ENCODE measurements around the gene RNPEP. TPM values are rescaled to one million over a fixed set of nuclear protein-coding genes. Genes with fewer than 3 reads are reported as not detected.
"Not testable (repeated sequence)": the region's sequence is repeated elsewhere in the genome, so short reads cannot be mapped to it uniquely, and the experiment has no call there.

RNPEP gene
- total RNA-seq, 1 donor from 2014 or later, result 42.8 TPM

DNA sequence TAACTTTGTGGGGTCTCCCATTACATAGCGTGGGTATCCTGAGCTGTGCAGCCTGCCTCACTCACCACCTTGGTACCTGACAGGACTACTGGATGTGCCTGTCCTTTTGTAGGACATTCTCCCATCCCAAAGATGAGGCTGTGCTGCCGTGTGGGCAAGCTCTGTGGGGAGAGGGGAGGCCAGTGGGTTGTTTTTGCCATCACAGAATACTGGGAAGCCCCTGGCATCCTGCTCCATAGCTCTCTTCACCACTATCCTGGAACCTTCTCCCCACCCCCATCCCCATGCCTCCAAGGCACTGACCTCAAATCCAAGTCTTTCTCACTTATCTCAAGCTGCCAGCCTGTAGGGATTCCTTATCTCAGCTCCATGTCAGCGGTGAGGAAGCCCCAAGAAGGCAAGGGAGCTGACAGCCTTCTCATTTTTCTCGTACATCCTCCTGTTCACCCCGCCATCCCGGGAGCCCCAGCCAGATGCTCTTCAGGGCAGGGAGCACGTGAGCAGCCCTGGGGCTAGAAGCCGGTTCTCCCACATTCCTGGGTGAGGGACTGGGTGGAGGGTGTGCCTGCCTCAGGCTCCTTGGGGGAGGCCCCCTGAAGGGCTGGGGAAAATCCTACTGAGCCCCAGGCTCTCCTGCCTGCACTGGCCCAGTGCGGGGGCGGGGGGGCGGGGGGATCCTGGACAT is 25.5 kb downstream of the RNPEP start:
- no peak for DNase-seq (ENCODE audit: low spot score)
- ATAC-seq, result no peak
- intact Hi-C loops (cut with DNase I), result no loop called here

DNA sequence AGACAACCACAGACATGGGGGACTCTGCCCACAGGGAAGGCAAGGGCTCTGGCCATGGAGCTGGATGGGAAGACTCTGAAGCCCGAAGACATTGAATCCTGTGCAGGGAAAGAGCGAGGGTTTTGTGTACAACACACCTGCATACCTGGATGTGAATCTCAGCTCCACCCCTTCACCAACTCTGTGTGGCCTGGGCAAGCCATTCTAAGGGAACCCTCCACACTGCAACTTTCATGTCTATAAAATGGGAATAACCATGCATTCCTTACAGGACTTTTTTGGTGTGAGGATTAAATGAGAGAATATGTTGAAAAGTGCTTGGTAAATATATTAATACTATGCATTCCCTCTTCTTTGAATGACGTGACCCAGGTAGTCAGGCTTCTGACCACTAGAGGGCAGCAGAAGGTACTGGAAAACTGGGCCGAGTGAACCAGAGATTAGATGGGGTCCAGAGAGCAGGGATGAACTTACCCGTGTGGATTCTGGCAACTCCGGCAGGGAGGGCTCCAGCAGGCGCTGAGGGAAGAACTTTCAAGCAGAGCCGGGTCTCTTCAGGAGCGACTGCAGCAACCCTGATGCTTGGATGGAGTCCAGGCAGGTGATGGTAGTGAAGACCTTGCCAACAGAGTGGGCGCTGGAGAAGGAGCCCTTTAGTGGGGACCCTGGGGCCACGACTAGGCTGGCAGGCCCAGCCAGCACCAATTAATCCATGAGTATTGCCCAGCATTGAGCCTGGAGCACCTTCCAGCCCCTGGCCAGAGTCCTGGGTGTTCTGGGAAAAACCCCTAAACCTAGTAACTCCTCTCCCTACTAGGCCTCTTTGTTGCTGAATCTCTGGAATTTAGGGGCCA is 27.1 kb downstream of the RNPEP start:
- ATAC-seq (peak; percentile 88), DNase-seq (ENCODE audit: low spot score) (peak; percentile 87)
- intact Hi-C loops (cut with DNase I), result loop anchor here (5.0 kb wide), 1 partner anchor 108 kb away; no protein-coding TSS in a partner anchor

DNA sequence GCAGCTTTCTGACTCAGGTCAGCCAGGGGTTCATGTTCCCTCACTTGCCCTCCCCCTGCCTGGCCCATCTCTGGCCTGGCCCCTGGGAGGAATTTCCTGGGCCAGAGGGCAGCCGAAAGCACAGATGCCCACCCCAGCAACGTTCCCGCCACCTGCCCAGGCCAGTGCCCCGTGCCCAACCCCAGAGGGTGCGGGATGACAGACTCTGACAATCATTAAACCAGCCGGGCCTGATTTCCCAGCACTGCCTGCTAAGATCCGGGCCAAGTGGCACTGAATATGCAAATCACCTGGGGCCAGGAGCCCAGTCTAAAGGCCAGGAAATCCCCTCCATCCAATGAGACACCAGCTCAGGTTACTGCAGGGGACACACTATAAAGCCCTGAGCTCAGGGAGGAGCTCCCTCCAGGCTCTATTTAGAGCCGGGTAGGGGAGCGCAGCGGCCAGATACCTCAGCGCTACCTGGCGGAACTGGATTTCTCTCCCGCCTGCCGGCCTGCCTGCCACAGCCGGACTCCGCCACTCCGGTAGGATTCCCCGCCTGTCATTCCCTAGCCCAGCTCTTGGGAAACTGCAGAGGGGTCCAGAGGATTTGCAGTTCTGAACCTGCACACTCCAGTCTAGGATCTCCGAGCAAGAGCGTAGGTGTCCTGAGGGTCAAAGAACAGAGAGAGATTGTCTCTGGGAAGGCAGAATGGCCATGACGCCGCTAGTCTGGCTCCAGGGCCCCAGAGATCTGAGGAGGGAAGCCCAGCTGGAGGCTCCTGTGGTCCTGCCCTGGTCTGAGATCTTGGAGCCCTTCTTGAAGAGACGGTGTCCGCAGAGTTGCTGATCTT is 27.9 kb downstream of the RNPEP start, which contains the start of gene ELF3:
ELF3 (plus strand) TSS at position 408 of the 836 bp plus-strand sequence. CDS start 550 bp downstream, outside the sequence.
- no peak for DNase-seq (ENCODE audit: low spot score)
- intact Hi-C loops (cut with DNase I), result loop anchor here (5.0 kb wide), 1 partner anchor 107 kb away; no protein-coding TSS in a partner anchor
- peak; percentile 9 for ATAC-seq

DNA sequence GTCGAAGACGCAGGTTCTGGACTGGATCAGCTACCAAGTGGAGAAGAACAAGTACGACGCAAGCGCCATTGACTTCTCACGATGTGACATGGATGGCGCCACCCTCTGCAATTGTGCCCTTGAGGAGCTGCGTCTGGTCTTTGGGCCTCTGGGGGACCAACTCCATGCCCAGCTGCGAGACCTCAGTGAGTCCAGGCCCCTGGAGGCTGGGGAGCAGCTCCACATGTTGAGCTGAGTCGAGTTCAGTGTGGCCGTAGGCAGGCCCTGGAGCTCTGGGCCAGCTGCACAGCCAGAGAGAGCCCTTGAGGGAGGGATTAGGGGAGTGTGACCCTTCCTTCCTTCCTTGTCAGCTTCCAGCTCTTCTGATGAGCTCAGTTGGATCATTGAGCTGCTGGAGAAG is 29.5 kb downstream of the RNPEP start:
- no peak for ATAC-seq
- intact Hi-C loops (cut with DNase I), result loop anchor here (5.0 kb wide), 1 partner anchor 105 kb away; no protein-coding TSS in a partner anchor
- no peak for DNase-seq (ENCODE audit: low spot score)

DNA sequence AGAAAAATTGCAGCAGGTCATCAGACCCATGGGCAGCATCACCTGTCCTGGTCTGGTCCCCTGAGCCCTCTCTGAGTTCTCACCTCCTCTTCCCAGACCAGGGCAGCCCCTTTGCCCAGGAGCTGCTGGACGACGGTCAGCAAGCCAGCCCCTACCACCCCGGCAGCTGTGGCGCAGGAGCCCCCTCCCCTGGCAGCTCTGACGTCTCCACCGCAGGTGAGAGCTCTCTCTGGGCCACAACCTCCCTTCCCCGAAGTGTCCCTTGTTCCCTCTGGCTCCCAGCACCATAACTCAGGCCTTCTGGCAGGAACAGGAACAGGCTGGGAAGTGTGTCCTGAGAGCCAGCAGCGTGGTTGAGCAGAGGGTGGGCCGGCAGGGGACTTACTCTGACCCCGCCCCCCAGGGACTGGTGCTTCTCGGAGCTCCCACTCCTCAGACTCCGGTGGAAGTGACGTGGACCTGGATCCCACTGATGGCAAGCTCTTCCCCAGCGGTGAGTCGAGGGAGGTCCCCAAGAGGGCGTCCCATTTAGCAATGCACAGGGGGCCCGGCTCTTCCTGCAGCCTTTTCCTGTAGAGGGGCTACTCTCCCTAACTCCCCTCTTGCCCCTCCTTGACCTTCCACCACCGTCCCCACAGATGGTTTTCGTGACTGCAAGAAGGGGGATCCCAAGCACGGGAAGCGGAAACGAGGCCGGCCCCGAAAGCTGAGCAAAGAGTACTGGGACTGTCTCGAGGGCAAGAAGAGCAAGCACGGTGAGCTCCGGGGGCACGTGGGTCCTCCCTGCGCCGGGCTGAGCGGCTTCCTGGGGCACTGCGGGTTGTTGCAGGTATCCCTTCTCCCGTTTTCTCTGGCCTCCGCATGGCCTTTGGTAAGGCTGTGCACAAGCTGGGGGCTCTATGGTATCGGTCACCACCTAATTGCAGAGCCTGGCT is 30.4 kb downstream of the RNPEP start:
- intact Hi-C loops (cut with DNase I), result loop anchor here (5.0 kb wide), 1 partner anchor 104 kb away; no protein-coding TSS in a partner anchor
- no peak for ATAC-seq
- no peak for DNase-seq (ENCODE audit: low spot score)

DNA sequence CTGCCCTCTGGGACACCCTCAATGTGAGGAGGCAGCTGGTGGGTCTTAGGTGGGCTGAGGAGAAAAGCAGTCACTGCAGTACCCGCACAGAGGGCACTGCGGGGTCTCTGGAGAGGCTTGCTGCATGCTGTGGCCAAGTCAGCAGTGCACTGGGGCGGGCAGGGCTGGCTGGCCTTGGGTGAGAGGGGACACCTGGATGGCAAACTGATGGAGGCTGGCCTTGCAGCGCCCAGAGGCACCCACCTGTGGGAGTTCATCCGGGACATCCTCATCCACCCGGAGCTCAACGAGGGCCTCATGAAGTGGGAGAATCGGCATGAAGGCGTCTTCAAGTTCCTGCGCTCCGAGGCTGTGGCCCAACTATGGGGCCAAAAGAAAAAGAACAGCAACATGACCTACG is 31.2 kb downstream of the RNPEP start:
- intact Hi-C loops (cut with DNase I), result loop anchor here (5.0 kb wide), 1 partner anchor 104 kb away; no protein-coding TSS in a partner anchor
- DNase-seq (ENCODE audit: low spot score) (no peak), ATAC-seq (no peak)

DNA sequence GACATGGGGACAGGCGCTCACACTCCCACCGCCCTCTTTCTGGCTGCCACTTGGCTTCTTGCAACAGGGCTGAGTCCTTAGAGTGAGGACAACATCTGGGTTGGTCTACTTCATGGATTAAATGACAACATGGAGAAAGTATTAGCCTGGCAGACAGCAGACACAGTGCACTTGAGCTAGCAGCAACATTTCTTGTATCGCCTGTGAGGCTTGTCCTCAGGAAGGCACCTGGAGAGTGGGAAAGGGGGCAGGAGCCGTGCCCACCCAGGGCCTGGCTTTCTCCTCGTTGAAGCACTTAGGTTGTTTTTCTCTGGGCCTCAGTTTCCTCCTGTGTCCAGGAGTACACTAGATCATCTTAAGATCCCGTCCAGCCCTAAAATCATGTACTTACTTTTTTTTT is 31.6 kb downstream of the RNPEP start:
- intact Hi-C loops (cut with DNase I), result loop anchor here (5.0 kb wide), 1 partner anchor 103 kb away; no protein-coding TSS in a partner anchor
- no peak for ATAC-seq
- DNase-seq (ENCODE audit: low spot score), result no peak

DNA sequence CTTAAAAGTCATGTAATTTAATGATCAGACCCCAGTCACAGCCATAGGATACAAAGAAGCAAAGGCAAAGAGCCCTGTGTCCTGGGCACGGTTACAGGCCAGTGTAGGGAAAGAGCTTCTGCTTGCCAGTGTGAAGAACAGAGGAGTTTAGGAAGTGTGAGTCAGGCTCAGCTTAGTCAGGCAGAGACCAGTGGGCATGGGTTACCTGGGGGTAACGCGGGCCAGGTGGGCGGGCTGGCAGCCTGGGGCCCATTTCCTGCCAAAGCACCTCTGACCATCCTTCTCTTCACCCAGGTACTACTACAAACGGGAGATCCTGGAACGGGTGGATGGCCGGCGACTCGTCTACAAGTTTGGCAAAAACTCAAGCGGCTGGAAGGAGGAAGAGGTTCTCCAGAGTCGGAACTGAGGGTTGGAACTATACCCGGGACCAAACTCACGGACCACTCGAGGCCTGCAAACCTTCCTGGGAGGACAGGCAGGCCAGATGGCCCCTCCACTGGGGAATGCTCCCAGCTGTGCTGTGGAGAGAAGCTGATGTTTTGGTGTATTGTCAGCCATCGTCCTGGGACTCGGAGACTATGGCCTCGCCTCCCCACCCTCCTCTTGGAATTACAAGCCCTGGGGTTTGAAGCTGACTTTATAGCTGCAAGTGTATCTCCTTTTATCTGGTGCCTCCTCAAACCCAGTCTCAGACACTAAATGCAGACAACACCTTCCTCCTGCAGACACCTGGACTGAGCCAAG is 32.6 kb downstream of the RNPEP start:
- intact Hi-C loops (cut with DNase I), result loop anchor here (5.0 kb wide), 1 partner anchor 102 kb away; no protein-coding TSS in a partner anchor
- DNase-seq (ENCODE audit: low spot score), result no peak
- ATAC-seq, result no peak

DNA sequence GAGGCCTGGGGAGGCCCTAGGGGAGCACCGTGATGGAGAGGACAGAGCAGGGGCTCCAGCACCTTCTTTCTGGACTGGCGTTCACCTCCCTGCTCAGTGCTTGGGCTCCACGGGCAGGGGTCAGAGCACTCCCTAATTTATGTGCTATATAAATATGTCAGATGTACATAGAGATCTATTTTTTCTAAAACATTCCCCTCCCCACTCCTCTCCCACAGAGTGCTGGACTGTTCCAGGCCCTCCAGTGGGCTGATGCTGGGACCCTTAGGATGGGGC is 33.2 kb downstream of the RNPEP start:
- intact Hi-C loops (cut with DNase I), result no loop called here
- no peak for DNase-seq (ENCODE audit: low spot score)
- no peak for ATAC-seq

DNA sequence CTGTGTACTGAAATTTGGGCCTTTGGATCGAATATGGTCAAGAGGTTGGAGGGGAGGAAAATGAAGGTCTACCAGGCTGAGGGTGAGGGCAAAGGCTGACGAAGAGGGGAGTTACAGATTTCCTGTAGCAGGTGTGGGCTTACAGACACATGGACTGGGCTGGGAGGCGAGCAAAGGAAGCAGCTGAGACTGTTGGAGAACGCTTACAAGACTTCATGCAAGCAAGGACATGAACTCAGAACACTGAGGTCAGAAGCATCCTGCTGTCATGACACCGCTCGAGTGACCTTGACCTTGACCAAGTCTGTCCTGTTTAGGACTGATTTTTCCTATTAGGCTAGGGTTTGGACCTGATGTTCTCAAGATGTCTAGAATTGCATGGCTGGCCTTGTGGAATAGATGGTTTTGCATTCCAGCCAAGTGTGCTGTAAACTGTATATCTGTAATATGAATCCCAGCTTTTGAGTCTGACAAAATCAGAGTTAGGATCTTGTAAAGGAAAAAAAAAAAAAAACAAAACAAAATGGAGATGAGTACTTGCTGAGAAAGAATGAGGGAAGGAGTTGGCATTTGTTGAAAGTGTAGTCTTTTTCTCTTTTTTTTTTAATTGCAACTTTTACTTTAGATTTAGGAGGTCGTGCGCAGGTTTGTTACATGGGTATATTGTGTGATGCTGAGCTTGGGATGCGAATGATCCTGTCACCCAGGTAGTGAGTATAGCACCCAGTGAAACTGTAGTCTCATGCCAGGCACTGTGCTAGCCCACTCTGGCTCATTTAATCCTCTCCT is 33.8 kb downstream of the RNPEP start:
- intact Hi-C loops (cut with DNase I), result no loop called here
- no peak for DNase-seq (ENCODE audit: low spot score)
- no peak for ATAC-seq

DNA sequence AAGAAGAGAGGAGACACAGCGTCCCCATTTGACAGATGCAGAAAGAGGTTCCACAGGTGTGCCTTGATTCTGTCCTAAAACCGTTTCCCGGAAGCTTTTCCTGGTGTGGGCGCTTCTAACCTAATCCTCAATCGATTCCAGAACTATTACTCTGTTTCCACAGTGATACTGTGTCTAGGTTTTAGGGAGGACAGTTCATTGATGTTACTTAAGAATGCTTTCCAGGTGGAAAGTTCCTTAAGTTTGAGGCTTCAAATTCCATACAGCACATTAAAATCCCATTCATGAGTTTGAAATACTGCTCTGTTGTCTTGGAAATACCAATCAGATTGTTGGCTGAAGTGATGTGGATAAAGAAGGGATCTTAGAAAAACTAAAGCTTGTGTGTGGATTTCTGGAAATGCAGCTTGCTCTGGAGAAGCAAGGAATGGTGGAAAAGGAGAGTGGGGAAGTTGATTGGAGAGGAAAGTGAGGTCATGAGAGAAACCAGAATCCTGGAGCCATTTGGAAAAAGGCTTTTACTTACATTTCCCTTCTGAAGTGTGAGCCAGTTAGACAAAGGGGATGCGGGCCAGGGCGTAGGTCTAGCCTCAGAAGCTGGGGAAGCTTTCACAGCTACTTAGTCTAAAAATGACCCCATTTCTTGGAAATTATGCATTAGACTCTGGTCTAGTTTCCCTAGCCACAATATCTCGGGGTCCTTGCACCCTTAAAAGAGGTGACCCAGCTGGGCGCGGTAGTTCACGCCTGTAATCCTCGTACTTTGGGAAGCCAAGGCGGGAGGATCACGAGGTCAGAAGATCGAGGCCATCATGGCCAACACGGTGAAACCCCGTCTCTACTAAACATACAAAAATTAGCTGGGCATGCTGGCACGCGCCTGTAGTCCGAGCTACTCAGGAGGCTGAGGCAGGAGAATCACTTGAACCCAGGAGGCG is 34.6 kb downstream of the RNPEP start:
- DNase-seq (ENCODE audit: low spot score) (no peak), ATAC-seq (no peak)
- intact Hi-C loops (cut with DNase I), result no loop called here

DNA sequence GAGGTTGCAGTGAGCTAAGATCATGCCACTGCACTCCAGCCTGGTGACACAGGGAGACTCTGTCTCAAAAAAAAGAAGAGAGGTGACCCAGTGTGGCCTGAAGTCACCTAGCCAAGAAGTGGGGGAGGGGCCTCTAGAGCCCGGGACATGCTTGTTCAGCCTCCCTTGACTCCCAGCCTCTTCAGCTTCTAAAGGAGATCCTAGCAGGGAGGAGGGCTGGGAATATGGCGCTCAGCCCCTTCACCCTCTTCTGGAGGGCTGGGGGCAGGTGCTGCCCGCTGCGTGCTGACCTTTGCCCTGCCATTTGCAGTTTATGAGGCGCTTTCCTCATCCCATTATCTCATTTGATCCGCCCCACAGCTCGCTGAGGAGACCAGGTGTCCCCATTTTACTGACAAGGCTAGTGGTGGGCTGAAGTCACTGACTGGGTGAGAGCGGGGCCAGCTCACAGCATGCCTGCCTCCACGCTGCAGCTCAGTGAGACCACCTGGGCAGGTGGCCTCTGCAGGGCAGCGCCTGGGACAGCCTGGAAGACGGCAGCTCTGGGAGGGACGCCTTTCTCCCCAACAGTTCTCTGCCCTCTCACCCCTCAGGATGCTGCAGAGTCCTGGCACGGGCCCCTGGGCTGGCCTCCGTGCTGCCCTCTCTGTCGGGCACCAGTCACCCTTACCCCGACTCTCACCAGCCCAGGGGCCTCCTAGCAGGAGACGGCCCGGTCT is 35.5 kb downstream of the RNPEP start:
- ATAC-seq (no peak), DNase-seq (ENCODE audit: low spot score) (no peak)
- intact Hi-C loops (cut with DNase I), result no loop called here

DNA sequence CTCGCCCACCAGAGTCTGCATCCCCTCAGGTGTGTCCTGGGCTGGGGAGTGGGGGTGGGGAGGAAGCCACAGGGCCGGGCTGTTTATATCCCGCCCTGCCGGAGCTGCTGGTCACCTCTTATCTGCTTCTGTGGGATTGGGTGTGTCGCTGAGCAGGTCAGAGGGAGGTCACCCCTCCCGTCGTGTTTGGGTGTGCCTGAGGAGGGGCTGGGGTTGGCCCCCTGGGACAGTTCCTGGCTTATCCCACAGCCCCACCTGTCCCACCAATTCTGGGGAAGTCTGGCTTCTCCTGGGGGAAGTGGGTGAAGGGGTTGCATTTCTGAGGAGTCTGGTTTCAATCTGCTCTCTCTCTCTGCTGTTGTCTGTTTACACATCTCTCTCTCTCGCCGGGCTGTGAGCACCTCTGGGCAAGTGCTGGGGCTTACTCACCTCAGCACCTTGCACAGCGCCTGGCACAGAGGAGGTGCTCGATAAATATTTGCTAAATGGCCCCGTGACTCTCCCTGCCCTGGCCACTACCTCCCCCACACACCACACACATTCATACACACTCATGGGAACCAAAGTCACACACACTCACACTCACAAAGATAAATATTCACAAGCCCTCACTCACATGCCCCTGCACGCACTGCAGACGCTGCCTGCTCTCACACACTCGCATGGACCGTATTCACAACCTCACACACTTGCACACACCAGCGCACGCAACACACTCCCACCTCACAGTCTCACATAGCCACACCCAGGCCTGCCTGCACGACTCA is 36.2 kb downstream of the RNPEP start:
- ATAC-seq (peak; percentile 32), DNase-seq (ENCODE audit: low spot score) (no peak)

DNA sequence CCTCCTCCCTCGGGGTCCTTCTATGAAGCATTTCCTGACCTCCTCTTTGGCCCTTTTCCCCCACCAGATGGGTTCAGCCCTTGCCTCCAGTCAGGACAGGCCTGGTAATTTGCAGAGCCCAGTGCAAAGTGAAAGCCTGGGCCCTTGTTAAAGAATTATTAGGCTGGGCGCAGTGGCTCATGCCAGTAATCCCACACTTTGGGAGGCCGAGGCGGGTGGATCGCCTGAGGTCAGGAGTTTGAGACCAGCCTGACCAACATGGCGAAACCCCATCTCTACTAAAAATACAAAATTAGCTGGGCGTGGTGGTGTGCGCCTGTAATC is 36.7 kb downstream of the RNPEP start:
- intact Hi-C loops (cut with DNase I); ATAC-seq; DNase-seq (ENCODE audit: low spot score): not testable (repeated sequence)

More for the DNA sequence above, 36.2 kb downstream of the RNPEP start:
- intact Hi-C loops (cut with DNase I), result no loop called here

All from sciatic nerve (tissue), 2 donors.